ENCODE data around the gene PTMS.
"Not testable (repeated sequence)": the region's sequence is repeated elsewhere in the genome, so short reads cannot be mapped to it uniquely, and the experiment has no call there.

The PTMS gene

GRCh38 chr12:6734506-6735387 lies 31.4 kb upstream of the PTMS start:
- H3K27ac ChIP-seq (replicated peaks), result no peak overlapping the region
- H3K27me3 ChIP-seq (ENCODE audit: insufficient read depth, poor library complexity, severe bottlenecking), result no peaks in the 10 kb centered on the region
- TF ChIP-seq POLR2AphosphoS5 (IDR thresholded peaks at IDR 0.05; ENCODE audit: low read depth), result no peak
- TF ChIP-seq CTCF (IDR thresholded peaks at IDR 0.05; ENCODE audit: insufficient read depth, low read length), result no peak
- TF ChIP-seq, protein P1, sequence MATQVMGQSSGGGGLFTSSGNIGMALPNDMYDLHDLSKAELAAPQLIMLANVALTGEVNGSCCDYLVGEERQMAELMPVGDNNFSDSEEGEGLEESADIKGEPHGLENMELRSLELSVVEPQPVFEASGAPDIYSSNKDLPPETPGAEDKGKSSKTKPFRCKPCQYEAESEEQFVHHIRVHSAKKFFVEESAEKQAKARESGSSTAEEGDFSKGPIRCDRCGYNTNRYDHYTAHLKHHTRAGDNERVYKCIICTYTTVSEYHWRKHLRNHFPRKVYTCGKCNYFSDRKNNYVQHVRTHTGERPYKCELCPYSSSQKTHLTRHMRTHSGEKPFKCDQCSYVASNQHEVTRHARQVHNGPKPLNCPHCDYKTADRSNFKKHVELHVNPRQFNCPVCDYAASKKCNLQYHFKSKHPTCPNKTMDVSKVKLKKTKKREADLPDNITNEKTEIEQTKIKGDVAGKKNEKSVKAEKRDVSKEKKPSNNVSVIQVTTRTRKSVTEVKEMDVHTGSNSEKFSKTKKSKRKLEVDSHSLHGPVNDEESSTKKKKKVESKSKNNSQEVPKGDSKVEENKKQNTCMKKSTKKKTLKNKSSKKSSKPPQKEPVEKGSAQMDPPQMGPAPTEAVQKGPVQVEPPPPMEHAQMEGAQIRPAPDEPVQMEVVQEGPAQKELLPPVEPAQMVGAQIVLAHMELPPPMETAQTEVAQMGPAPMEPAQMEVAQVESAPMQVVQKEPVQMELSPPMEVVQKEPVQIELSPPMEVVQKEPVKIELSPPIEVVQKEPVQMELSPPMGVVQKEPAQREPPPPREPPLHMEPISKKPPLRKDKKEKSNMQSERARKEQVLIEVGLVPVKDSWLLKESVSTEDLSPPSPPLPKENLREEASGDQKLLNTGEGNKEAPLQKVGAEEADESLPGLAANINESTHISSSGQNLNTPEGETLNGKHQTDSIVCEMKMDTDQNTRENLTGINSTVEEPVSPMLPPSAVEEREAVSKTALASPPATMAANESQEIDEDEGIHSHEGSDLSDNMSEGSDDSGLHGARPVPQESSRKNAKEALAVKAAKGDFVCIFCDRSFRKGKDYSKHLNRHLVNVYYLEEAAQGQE (IDR thresholded peaks at IDR 0.05; ENCODE audit: insufficient replicate concordance, low read depth), result no peak
- no peak for TF ChIP-seq SPI1 (IDR thresholded peaks at IDR 0.05; ENCODE audit: borderline replicate concordance, low read depth)
- TF ChIP-seq GABPA (IDR thresholded peaks at IDR 0.05; ENCODE audit: low read depth), result no peak
- H3K4me3 ChIP-seq (replicated peaks; ENCODE audit: insufficient read depth, low read length), result no peak overlapping the region
- DNase-seq (ENCODE audit: low read depth in 1 of 2, low spot score in 1 of 2), result no peak

- TF ChIP-seq CTCF (IDR thresholded peaks at IDR 0.05; ENCODE audit: insufficient read depth, low read length), result peak; percentile 72
- no peak for TF ChIP-seq GABPA (IDR thresholded peaks at IDR 0.05; ENCODE audit: low read depth)
- Histone ChIP-seq H3K27me3 (ENCODE audit: insufficient read depth, poor library complexity, severe bottlenecking) (no peaks in the 10 kb centered on the region), H3K4me3 (replicated peaks; ENCODE audit: insufficient read depth, low read length) (no peak overlapping the region), H3K27ac (replicated peaks) (no peak overlapping the region)
- DNase-seq (ENCODE audit: low read depth in 1 of 2, low spot score in 1 of 2), result peak in 1 of 2 experiments; percentile 54
Observed at GRCh38 chr12:6735448-6736191, 30.5 kb upstream of the PTMS start.

DNA sequence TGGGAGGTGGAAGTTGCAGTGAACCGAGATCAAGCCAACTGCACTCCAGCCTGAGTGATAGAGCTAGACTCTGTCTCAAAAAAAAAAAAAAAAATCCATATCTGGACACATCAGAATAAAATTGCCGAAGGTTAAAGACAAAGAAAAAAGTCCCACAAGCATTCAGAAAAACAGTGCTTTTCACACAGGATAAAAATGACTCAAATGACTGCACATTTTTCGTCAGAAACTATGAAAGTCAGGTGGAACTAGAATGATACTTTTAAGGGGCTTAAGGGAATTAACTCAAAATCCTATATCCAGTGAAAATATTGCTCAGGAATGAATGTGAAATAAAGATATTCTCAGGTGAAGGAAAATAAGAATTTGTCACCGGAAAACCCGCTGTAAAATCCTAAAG lies 29.4 kb upstream of the PTMS start:
- H3K27ac ChIP-seq (replicated peaks), result no peak overlapping the region
- no peaks in the 10 kb centered on the region for H3K27me3 ChIP-seq (ENCODE audit: insufficient read depth, poor library complexity, severe bottlenecking)
- no peak overlapping the region for H3K4me3 ChIP-seq (replicated peaks; ENCODE audit: insufficient read depth, low read length)
- TF ChIP-seq, protein P1 (IDR thresholded peaks at IDR 0.05; ENCODE audit: insufficient replicate concordance, low read depth), result no peak
- no peak for TF ChIP-seq POLR2AphosphoS5 (IDR thresholded peaks at IDR 0.05; ENCODE audit: low read depth)
- no peak for TF ChIP-seq GABPA (IDR thresholded peaks at IDR 0.05; ENCODE audit: low read depth)
- TF ChIP-seq SPI1 (IDR thresholded peaks at IDR 0.05; ENCODE audit: borderline replicate concordance, low read depth), result no peak
- TF ChIP-seq CTCF (IDR thresholded peaks at IDR 0.05; ENCODE audit: insufficient read depth, low read length), result no peak
- DNase-seq (ENCODE audit: low read depth in 1 of 2, low spot score in 1 of 2), result no peak

GRCh38 chr12:6742080-6742479 lies 24.1 kb upstream of the PTMS start:
- H3K27me3 ChIP-seq (ENCODE audit: insufficient read depth, poor library complexity, severe bottlenecking); DNase-seq (ENCODE audit: low read depth in 1 of 2, low spot score in 1 of 2); H3K27ac ChIP-seq (replicated peaks); H3K4me3 ChIP-seq (replicated peaks; ENCODE audit: insufficient read depth, low read length): not testable (repeated sequence)
